HG02763 (cell line): ENCODE data around the gene SEC16A.

Source experiments
- ATAC-seq: cut with Tn5 transposase; IDR thresholded peaks from one replicate; pipeline ENCODE4 v1.9.1; 2021; ENCODE audit warnings: mild to moderate bottlenecking, moderate library complexity; ENCODE audit not compliant: unreplicated experiment

The SEC16A gene

DNA sequence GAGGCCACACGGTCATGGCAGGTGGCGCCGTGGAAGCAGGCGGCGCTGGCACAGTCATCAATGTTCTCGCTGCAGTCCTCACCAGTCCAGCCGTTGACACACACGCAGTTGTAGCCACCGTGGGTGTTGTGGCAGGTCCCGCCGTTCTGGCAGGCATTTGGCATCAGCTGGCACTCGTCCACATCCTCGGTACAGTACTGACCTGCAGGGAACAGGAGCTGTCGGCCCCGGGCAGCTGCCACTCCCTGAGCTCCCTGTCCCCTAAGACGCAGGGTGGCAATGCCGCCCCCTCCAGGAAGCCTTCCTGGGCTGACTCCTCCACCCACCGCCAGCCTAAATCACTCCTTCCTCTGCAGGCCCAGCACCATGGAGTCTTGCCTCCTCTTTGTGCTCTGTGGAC, 35.8 kb upstream of the SEC16A start:
- no peak for ATAC-seq

DNA sequence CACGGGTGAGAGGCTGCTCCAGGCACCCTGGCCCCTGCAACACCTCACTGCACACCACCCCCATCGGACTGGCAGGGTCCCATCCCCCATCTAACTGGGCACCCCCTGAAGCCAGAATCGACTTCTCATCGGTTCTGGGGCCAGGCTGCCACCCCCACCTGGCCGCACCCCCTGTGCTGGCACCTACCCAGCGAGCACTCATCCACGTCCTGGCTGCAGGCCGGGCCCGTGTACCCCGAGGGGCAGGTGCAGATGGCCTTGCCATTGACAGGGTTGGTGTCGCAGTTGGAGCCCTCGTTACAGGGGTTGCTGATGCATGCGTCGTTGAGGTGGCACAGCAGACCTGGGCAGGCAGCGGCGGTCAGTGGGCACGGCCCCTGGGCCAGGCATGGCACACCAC, 35.1 kb upstream of the SEC16A start:
- ATAC-seq: no peak

DNA sequence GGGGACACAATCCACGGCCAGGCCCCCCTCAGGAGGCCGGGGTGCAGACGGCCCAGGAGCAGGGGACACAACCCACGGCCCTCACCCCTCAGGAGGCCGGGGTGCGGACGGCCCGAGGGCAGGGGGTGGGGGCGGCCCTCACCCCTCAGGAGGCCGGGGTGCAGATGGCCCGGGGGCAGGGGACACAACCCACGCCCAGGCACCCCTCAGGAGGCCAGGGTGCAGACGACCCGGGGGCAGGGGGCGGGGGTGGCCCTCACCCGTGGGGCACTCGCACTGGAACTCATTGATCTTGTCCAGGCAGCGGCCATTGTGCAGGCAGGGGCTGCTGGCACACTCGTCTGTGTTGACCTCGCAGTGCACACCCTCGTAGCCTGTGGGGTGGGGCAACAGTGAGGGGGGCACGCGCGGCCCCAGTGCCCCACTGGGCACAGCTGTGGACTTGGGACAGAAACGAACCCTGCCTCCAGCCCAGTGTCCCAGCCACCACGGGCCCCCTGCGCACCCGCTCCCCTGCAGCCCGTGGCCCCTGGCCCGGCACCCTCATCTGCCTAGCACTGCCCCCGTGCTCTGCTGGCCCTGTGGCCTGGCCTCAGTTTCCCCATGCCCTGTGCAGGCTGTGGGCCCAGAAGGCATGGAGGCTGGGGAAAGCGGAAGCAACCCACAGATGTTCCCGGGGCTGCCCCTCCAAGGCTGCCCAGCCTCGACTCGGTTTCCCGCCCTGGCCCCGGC, 34.3 kb upstream of the SEC16A start:
- ATAC-seq: no peak

DNA sequence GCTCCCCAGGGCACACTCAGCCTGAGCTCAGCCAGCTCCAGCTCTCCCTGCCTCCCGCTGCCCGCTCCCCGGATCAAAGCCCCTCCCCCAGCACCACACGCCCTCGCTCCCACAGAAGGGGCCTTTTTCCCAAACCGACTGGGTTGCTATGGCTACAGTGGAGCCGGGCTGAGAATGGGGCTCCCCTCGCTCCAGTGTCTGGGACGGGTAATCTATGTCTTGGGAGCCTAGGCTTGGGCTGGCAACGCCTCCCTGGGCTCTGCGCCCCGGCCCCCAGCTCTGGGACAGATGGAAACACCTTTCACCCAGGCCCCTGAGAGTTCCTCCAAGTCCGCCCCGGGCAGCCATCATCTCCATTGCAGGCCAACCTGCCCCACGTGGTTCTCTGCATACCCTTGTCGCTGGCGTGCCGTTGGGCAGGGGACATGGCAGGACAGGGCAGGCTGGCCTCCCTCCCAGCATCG, 33.4 kb upstream of the SEC16A start:
- ATAC-seq: no peak

DNA sequence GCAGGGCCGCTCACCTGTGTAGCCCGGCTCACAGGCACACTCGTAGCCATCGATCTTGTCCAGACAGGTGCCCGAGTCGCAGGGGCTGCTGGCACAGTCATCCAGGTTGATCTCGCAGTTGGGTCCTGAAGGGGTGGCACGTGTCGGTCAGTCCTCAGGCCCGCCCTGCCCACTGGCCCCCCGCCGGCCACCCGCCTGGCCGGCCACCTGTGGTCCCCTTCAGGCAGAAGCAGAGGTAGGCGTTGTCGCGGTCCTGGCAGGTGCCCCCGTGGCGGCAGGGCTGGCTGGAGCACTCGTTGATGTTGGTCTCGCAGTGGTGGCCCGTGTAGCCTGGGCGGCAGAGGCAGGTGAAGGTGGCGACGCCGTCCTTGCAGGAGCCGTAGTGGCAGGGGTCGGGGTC, 32.4 kb upstream of the SEC16A start:
- ATAC-seq: no peak

DNA sequence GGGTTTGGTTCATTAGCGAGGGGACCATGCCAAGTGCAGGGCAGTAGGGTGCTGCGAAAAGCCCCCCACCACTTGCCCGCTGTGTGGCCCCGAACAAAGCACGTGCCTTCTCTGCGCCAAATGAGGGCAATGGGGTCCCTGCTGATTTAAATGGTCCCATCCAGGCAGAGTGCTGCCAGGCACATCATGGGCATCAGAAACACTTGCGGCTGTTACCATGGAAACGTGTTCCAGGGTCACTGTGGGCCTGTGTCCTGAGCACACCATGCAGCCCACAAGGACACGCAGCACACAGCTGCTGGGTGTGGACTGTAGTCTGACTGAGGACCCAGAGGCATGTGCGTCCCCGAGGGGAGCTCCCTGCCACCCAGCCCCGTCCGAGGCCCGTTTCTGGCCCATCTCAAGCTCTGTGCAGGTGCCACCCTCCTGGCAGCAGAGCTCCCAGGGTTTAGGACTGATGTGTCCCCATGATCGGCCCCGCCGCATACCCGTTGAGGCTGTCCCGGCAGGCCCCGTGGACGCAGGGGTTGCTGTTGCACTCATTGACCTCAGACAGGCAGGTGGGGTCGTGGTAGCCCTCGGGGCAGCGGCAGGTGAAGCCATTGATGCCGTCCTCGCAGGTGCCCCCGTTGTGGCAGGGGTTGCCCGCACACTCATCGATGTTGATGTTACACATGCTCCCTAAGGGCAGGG, 31.3 kb upstream of the SEC16A start:
- ATAC-seq: no peak

DNA sequence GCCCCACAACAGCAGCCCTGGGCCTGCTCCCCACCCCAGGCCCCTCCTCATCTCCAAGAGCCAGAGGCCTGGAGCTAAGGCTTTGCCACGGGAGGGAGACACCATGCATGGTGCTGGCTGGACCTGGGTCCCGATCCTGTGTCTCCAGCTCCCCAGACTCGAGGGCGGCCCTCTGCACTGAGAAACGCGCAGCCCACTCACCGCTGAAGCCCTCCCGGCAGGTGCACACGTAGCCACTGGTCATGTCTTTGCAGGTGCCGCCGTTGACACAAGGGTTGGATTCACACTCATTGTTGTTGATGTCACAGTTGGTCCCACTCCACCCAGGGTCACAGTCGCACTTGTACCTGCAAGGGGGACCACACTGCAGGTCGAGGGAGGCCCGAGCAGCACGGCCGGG, 30.4 kb upstream of the SEC16A start:
- no peak for ATAC-seq

DNA sequence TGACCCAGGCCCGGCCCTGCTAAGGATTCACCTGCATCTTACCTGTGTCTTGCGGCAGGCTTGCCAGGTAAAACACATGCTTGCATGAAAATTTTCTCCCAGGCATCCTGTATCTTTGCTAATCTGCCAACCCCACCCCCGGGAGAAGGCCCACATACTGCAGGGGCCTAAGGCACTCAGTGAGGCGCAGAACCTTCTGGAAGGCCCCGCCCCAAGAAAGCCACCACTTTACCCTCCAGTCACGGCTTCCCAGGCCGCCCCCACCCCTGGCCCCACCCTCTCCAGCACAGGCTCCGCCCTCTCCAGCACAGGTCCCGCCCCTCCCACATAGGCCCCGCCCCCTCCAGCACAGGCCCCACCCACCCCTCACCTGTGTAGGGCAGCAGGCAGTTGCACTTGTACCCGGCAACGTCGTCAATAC, 29.8 kb upstream of the SEC16A start:
- ATAC-seq: no peak

DNA sequence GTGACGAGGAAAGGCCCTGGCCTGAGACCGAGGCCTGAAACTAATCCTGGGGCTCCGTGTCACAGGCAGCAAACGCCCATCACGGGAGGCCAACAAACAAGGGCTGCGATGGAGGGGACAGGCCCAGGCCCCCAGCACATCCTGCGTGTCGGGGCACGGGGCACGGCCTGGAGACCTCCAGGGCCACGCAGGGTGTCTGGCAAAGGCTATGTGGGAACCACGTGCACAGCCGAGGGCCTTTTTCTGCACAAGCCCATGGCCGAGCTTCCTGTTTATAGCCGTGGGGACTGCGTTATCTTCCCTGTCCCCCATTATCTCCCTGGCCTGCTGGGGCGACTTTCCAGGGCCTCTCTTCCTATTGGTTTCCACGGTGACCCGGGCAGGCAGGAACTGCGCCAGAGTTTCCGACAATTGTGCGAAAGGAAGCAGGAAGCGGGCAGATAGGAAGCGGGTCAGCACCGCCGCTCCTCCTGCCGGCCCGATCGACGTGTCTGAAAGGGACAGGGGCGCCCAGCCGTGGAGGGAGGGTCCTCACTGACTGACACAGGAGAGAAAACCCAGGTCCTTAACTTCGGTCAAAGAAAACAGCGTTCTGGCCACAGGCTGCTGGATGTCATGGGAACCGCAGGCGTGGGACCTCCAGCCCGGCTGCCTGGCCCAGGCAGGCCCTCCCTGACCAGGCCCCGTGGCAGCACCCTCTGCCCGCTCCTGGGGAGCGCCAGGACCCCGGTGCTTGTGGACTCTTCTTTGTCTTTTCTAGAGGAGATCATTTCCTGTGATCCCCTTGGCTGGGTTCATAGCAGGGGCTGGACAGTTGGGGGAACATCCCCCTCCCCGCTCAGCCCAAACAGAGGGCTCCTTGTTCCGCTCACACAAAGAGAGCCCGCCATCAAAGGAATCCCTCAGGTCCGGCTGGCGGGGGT, 29.1 kb upstream of the SEC16A start:
- no peak for ATAC-seq

DNA sequence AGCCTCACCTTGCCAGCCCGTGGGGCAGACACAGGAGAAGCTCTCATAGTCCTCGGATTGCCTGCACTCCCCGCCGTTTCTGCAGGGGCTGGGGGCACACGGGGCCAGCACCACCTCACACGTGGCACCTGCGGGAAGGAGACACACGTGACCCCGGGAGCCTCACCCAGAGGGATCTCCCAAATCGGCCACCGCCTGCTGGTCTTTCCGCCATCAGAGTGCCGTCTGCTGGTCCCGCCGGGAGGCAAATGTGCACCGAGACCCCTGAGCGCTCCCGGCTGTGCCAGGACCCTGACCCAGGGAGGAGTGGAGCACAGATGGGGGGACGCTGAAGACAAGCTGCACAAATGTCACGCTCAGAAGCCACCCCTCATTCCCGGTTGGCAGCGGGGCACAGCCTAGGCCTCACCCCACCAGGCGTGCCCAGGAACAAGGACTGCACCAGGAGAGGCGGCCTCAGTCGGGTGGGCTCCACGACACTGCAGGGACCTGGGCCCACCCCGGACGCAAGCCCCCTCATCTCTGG, 28.4 kb upstream of the SEC16A start:
- no peak for ATAC-seq

DNA sequence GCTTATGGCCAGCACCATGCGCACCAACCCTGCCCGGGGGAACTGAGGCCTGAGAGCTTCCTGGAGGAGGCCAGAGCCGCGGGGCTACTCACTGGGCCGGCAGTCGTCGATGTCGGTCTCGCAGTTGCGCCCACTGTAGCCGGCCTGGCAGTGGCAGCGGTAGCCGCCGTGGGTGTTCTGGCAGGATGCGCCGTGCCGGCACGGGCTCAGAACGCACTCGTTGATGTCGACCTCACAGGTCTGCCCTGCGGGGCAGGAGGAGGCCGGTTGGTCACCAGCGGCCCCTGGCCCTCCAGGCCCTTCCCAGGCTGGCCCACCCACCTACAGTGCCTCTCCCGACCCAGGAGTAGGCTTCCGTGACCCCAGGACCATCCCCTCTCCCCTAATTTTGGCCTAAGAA, 27.7 kb upstream of the SEC16A start:
- no peak for ATAC-seq

DNA sequence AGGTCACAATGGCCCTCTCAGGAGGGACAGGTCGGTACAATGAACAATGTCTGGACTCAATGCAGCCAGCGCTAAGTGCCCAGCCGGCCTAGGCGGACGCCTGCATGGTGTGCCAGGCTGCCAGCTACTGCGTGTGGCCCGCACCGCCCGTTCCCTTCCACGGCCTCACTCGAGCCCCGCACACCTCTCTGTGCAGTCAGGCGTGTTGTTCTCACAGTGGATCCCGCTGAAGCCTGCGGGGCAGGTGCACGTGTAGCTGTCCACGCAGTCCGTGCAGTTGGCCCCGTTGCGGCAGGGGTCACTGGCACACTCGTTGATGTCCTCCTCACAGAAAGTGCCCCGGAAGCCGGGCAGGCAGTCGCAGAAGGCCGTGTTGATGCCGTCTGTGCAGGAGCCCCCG, 26.7 kb upstream of the SEC16A start:
- ATAC-seq: no peak

DNA sequence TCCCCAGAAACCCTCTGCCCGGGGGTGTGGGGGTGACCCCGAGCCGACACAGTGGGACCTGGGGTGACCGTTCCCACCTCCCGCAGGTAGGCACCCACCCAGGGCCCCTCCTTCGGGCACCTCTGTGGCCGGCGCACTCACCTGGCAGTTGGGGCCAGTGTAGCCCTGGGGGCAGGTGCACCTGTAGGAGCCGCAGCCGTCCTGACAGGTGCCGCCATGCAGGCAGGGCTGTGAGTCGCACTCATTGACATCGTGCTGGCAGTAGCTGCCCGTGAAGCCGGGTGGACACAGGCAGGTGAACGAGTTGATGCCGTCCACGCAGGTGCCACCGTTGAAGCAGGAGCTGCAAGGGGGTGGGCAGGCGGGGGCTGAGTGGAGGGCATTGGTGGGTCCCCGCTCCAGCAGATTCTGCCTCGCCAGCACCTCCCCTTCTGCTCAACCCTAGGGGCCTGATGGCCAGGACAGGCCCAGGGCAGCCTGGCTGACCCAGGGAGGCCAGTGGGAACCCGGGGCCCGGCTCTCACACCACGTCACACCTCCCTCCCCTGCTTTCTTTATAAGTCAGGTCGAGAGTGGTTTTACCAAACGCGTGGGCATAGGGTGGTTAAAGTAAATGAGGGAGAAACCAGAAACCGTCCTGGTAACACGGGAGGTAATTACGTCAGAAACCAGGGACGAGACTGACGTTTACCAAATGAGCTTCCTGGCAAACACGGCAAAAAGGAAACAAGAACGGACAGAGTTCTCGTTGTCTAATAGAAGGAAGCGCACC, 26.1 kb upstream of the SEC16A start:
- no peak for ATAC-seq

DNA sequence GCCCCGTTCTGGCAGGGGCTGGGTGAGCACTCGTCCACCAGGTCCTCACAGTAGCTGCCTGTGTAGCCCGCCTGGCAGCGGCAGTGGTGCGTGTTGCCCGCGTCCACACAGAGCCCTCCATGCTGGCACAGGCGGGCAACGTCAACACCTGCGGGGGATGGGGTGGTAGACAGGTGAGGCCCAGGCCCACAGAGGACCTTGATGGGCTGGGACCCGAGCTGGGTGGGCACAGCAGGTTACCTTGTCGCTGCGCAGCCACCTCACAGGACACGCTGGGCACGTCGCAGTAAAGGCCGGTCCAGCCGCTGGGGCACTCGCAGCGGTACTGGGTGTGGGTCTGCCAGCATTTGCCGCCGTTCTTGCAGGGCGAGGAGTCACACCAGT, 25.1 kb upstream of the SEC16A start:
- ATAC-seq: no peak

DNA sequence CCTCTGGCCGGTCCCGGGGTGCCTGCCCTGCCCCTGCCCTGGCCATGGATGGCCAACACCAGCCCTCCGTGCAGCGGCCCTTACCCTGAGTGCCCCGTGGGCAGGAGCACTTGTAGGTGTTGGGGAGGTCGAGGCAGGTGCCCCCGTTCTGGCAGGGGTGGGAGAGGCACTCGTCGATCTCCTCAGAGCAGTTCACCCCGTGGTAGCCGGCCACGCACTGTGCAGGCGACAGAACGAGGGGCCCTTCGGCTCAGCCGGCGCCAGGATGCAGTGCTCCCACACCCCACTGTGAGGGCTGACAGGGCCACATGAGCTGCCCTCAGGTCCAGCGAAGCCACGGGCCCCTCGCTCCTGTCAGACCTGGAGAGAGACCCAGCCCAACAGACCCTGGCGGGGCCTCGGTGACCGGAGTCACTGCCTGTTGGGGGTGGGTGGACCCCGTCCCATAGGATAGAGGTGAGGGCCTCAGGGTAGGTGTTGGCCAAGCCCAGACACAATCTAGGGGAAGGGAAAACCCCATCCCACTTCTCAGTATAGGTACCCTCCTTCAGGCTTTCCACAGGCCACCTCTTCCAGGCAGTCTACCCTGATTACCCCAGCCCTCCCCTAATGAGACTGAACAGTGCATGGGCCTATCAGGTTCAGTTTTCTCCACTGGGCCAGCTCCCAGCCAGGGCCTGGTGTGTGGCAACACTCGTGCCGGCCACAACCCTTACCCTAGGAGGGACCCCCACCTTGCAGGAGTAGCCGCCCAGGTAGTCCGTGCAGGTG, 24.6 kb upstream of the SEC16A start:
- ATAC-seq: no peak

DNA sequence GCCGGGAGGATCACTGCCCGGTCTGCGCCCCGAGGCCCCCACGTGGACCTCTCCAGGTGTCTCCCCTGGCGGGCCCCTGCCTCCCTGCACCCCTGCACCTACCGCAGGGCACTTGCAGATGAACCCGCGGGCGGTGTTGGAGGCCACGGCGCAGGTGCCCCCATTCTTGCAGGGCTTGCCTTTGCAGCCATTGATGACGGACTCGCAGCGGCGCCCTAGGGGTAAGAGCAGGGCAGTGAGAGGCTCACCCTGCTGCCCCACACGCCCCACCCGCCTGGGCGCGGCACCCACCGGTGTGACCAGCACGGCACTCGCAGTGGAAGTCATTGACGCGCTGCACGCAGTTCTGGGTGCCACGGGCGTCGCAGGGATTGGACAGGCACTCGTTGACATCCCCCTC, 23.6 kb upstream of the SEC16A start:
- no peak for ATAC-seq

DNA sequence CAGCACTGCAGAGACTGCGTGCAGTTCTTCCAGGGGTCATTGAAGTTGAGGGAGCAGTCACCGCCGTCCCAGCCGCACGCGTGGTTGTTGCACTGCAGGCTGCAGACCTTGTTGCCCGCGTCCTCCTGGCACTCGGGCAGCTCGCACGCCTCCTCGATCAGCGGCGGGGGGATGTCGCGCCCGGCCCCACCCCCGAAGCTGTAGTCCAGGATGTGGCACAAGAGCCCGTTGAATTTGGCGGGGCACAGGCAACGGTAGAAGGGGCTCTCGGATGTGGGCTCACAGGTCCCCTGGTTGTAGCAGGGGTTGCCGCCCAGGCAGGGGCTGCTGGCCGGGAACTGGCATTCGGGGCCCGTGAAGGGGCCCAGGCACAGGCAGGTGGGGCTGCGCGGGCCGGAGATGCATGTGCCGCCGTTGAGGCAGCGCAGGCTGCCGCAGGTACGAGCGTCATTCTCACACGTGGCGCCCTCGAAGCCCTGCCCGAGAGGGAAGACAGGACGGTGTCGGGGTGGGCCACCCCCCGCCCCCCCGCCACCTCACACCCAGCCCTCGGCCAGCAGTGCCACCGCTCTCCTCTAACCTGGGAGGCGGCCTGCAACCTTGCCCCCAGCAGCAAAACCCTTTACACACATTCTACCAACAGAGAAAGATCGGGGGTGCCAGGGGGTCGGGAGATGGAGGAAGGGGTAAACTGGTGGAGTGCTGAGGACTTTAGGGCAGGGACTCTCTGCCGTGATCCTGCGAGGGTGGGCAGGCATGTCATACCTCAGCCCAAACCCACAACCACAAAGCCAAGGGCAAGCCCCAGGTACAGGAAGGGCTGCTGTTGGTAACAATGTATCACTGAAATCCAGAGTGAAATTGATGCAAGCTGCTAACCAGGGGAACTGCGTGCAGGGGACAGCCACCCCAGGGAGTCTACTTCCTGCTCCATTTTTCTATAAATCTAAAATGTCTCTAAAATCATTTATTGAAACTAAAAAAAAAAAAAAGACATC, 22.9 kb upstream of the SEC16A start:
- no peak for ATAC-seq

DNA sequence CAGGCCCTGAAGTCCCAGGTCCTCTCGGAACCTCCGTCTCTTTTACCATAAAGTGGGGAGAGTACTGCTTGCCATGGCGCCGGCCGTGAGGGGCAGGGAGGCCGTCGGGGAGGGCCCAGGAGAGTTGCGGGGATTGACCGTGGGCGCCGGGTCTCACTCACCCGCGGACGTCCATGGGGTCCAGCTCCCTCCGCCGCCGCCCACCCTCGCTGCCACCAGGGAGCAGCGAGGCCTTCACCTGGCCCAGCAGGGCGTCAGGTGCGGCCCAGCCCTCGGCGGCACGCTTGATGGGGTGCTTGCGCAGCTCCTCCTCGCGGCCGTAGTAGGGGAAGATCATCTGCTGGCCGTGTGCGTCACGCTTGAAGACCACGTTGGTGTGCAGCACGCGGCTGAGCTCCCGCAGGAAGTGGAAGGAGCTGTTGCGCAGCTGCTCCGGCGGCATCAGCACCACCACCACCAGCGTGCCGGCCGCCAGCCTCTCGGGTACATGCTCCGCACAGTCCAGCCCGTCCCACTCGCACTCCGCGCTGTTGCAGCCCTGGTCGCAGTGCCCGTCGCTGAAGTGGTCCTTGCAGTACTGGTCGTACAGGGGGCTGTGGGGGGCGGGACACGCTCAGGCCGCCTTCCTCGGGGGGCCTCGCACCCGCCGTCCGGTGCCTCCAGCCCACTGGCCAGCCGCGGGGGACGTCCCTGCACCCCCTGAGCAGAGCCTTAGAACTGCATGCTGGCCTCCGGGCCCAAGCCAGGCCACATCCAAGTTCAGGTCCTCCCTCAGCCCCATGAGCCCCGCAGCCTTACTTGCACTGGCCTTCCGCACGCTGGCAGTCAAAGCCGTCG, 21.9 kb upstream of the SEC16A start:
- no peak for ATAC-seq
